WTC11 (cell line): ENCODE data around the gene DNAJA4.

Experiments used
- CREB1 ChIP-seq: sonication (generic); formaldehyde crosslinking; IDR thresholded peaks from 2 replicates; pipeline ENCODE4 v1.8.0; 2023; ENCODE audit warnings: mild to moderate bottlenecking, missing genetic modification reagents
- ELF4 ChIP-seq: sonication (generic); formaldehyde crosslinking; IDR thresholded peaks from 2 replicates; pipeline ENCODE4 v1.8.1; 2022; ENCODE audit warnings: low read depth, mild to moderate bottlenecking, moderate library complexity, missing genetic modification reagents
- SP1 ChIP-seq: sonication (generic); formaldehyde crosslinking; conservative IDR thresholded peaks from 2 replicates; pipeline ENCODE4 v1.8.1; 2022; ENCODE audit warnings: missing genetic modification reagents
- TCF7 ChIP-seq: sonication (generic); formaldehyde crosslinking; IDR thresholded peaks from 2 replicates; pipeline ENCODE4 v1.8.0; 2022; ENCODE audit warnings: mild to moderate bottlenecking, low read depth, missing genetic modification reagents, moderate library complexity
- TEAD4 ChIP-seq: sonication (generic); formaldehyde crosslinking; IDR thresholded peaks from 2 replicates; pipeline ENCODE4 v1.8.0; 2022; ENCODE audit warnings: mild to moderate bottlenecking, missing genetic modification reagents
- TF ChIP-seq, protein P1 (sequence below): fragments of 200-600 bp; IDR thresholded peaks from 2 replicates; pipeline ENCODE4 v1.8.0; 2022; ENCODE audit warnings: antibody characterized with exemption
- TF ChIP-seq, protein P2 (sequence below): sonication (generic); formaldehyde crosslinking; IDR thresholded peaks from 2 replicates; pipeline ENCODE4 v1.8.1; 2022; ENCODE audit warnings: missing genetic modification reagents, borderline replicate concordance
- TF ChIP-seq, protein P3 (sequence below): sonication (generic); formaldehyde crosslinking; IDR thresholded peaks from 2 replicates; pipeline ENCODE4 v1.8.1; 2023; ENCODE audit warnings: mild to moderate bottlenecking, moderate library complexity, missing genetic modification reagents

DNA sequence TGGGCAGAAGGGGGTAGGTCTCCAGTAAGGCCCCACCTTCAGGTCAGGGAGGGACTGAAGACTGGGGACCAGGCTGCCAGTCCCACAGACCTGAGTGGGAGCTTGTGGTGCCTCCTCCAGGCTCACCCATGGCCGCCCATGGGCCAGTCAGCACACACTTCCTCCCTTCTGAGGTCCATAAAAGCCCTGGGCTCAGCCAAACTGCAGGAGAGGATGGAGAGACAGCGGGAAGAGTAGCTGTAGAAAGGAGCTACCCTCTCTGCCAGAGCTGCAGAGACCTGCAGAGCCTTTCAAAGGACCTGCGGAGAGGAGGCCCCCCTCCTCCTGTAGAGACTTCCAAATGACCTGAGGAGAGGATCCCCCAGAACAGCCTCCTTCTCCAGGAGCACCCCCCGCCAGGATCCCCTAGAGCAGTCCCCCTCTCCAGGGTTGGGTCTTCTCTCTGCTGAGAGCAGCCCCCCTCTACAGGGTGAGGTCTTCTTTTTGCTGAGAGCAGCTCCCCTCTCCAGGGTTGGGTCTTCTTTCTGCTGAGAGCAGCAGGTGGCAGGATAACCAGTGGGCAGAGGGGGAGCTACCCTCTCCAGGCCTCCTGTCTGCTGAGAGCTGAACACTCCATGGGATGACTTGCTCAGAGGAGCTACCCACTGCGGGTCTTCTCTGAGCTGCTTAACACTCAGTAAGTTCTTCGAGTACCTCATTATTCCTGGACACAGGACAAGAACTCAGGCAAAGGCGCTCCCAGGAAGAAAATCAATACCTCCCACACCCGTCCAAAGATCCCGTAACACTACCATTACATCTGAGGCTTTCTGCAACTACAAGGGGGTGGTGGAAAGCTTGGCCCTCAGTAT, 40.1 kb downstream of the DNAJA4 start:
- TF ChIP-seq CREB1: no peak
- TF ChIP-seq TEAD4 (CRISPR knock-in tag): no peak
- TF ChIP-seq, protein P1, sequence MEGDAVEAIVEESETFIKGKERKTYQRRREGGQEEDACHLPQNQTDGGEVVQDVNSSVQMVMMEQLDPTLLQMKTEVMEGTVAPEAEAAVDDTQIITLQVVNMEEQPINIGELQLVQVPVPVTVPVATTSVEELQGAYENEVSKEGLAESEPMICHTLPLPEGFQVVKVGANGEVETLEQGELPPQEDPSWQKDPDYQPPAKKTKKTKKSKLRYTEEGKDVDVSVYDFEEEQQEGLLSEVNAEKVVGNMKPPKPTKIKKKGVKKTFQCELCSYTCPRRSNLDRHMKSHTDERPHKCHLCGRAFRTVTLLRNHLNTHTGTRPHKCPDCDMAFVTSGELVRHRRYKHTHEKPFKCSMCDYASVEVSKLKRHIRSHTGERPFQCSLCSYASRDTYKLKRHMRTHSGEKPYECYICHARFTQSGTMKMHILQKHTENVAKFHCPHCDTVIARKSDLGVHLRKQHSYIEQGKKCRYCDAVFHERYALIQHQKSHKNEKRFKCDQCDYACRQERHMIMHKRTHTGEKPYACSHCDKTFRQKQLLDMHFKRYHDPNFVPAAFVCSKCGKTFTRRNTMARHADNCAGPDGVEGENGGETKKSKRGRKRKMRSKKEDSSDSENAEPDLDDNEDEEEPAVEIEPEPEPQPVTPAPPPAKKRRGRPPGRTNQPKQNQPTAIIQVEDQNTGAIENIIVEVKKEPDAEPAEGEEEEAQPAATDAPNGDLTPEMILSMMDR: no peak
- TF ChIP-seq, protein P2, sequence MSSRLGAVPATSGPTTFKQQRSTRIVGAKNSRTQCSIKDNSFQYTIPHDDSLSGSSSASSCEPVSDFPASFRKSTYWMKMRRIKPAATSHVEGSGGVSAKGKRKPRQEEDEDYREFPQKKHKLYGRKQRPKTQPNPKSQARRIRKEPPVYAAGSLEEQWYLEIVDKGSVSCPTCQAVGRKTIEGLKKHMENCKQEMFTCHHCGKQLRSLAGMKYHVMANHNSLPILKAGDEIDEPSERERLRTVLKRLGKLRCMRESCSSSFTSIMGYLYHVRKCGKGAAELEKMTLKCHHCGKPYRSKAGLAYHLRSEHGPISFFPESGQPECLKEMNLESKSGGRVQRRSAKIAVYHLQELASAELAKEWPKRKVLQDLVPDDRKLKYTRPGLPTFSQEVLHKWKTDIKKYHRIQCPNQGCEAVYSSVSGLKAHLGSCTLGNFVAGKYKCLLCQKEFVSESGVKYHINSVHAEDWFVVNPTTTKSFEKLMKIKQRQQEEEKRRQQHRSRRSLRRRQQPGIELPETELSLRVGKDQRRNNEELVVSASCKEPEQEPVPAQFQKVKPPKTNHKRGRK: no peak
- TF ChIP-seq SP1 (CRISPR knock-in tag): no peak
- no peak for TF ChIP-seq ELF4 (CRISPR knock-in tag)
- TF ChIP-seq TCF7: no peak
- TF ChIP-seq, protein P3, sequence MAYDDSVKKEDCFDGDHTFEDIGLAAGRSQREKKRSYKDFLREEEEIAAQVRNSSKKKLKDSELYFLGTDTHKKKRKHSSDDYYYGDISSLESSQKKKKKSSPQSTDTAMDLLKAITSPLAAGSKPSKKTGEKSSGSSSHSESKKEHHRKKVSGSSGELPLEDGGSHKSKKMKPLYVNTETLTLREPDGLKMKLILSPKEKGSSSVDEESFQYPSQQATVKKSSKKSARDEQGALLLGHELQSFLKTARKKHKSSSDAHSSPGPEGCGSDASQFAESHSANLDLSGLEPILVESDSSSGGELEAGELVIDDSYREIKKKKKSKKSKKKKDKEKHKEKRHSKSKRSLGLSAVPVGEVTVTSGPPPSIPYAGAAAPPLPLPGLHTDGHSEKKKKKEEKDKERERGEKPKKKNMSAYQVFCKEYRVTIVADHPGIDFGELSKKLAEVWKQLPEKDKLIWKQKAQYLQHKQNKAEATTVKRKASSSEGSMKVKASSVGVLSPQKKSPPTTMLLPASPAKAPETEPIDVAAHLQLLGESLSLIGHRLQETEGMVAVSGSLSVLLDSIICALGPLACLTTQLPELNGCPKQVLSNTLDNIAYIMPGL (CRISPR knock-in tag): no peak
